Stimulated activated CD8-positive, alpha-beta memory T cell treated with anti-CD3 and anti-CD28 coated beads, Interleukin-2, amount 100 ng/mL, for 1 hour (primary cell): ENCODE measurements around the gene EXOSC5.
"Not testable (repeated sequence)": the region's sequence is repeated elsewhere in the genome, so short reads cannot be mapped to it uniquely, and the experiment has no call there.

Source experiments
- DNase-seq, 2 donors: peaks; one replicate each; pipeline ENCODE4 v3.0.0-alpha.2; 2020; ENCODE audit warnings: low read depth in 2 of 2

Gene EXOSC5

DNA sequence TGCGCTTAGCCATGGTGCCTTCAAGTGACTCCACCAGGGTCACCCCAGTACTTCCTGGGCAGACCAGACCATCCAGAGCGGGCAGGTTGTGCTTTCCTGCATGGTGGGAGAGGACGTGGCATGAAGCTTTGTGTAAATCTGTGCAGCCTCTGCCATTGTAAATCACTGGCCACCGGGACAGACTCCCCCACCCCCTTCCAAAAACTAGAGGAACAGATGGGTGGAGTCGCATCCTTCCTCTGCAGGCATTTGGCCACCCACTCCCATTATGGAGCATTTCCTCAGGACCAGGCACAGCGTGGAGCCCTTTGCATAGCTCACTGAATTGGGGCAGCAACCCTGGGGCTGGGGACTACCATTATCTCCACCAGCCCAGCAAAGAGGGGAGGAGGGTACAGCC lies 8.6 kb upstream of the EXOSC5 start:
- no peak for DNase-seq

- no peak for DNase-seq
These were observed 6.2 kb upstream of the EXOSC5 start for GRCh38 chr19:41403181-41403970.

- DNase-seq: no peak
These were observed 4.9 kb upstream of the EXOSC5 start for GRCh38 chr19:41402010-41402409.

DNA sequence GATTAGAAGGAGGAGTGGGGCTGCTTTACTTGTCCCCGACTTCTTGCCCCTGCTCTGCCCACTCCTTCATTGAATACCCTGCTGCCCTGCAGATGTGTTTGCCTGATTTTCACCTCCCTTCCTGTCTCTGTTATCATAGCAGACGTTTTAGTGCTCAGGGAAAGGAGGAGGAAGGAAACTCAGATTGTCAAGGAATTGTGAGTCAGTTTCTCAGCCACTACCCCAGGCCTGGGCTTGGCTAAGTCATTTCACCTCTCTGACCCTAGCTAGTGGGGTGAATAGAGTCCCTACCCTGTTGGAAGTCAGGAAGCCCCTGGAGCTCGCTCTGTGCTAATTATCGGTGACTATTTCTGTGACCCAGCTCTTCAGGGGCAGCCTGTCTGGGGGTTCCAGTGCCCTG lies 4.3 kb upstream of the EXOSC5 start:
- DNase-seq: no peak

- no peak for DNase-seq
These were observed 2.4 kb upstream of the EXOSC5 start for GRCh38 chr19:41399525-41399924.

DNA sequence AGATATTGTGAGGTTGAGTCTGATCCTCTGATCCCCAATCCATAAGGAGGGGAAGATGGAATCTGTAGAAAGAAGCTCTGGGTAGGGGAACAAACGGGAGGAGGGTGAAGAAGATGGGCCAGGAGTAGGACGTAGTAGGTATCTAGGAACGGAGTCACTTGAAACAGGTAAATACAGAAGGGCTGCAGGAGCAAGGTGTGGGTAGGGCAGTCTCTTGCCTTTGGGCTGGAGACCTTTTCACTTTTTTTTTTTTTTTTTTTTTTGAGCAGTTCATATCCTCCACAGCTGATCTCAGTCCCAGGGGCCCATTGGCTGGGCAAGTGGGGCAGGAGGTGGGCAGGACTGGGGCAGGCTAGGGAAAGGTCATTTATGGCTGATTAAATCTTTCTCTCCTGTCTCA lies 1.9 kb upstream of the EXOSC5 start:
- no peak for DNase-seq

- DNase-seq: no peak
These were observed 1.4 kb upstream of the EXOSC5 start for GRCh38 chr19:41398598-41398997.

GRCh38 chr19:41398050-41398418 lies 875 bp upstream of the EXOSC5 start:
- no peak for DNase-seq

- no peak for DNase-seq
These were observed 1.8 kb downstream of the EXOSC5 start for GRCh38 chr19:41395355-41395754.

DNA sequence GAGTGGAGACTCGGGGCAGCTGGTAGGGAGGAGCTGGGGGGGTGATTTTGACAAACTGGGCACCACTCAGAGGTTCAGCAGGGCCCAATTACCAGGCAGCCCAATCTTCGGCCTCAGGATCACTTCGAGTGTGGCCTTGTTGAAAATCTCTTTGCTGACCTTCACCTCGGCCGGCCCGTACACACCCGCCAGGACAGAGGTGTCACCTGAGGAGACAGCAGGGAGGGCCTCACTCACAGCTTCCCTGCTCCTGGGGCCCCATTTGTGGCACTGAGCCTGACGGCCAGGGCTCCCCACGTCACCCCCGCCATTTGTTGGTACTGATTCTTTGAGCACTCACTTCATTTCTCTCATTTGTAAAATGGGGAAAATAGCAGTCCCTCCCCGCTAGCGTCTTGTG lies 4.4 kb downstream of the EXOSC5 start:
- no peak for DNase-seq

- no peak for DNase-seq
These were observed 5.5 kb downstream of the EXOSC5 start for GRCh38 chr19:41391618-41392017.

- DNase-seq: no peak
These were observed 10.7 kb downstream of the EXOSC5 start for GRCh38 chr19:41386442-41386841.

DNA sequence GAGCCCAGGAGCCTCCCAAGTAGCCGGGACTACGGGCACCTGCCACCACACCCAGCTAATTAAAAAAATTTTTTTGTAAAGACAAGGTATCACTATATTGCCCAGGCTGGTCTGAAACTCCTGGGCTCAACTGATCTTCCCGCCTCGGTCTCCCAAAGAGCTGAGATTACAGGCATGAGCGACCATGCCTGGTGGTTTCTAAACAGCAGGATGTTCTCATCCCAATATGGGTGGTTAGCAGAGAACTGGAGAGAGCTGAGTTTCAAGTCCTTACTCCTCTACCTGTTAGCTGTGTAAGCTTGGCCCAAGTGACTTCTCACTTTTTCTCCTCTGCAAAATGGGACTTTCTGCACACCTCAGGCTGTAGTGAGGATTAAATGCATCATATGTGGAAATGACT lies 12.8 kb downstream of the EXOSC5 start:
- DNase-seq: no peak

DNA sequence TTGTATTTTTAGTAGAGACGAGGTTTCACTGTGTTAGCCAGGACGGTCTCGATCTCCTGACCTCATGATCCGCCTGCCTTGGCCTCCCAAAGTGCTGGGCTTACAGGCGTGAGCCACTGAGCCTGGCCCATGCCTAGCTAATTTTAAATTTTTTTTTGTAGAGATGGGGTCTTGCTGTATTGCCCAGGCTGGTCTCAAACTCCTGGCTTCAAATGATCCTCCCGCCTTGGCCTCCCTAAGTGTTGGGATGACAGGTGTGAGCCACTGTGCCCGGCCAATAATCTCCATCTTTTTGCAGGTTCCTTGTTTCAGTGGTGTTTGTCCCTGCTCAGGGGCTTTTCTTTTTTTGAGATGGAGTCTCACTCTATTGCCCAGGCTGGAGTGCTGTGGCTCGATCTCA lies 15.6 kb downstream of the EXOSC5 start:
- not testable (repeated sequence) for DNase-seq

- no peak for DNase-seq
These were observed 19.0 kb downstream of the EXOSC5 start for GRCh38 chr19:41377977-41378709.

DNA sequence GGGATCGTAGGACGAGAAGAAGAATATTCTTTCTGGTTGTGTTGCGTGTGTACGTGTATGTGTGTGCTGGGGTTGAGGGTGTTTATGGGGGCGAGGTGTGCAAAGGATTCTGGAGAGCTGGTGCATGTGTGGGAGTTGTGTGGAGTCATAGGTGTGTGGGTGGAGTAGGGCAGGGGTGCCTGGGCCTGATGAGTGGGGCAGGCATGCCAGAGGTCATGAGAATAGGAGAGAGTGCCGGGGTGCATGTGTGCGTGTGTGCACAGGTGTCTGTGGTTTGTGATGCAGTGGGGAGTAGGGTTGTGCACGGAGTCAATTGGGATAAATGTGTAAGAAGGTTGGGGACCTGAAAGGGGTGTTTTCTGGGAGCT lies 20.2 kb downstream of the EXOSC5 start:
- no peak for DNase-seq

DNA sequence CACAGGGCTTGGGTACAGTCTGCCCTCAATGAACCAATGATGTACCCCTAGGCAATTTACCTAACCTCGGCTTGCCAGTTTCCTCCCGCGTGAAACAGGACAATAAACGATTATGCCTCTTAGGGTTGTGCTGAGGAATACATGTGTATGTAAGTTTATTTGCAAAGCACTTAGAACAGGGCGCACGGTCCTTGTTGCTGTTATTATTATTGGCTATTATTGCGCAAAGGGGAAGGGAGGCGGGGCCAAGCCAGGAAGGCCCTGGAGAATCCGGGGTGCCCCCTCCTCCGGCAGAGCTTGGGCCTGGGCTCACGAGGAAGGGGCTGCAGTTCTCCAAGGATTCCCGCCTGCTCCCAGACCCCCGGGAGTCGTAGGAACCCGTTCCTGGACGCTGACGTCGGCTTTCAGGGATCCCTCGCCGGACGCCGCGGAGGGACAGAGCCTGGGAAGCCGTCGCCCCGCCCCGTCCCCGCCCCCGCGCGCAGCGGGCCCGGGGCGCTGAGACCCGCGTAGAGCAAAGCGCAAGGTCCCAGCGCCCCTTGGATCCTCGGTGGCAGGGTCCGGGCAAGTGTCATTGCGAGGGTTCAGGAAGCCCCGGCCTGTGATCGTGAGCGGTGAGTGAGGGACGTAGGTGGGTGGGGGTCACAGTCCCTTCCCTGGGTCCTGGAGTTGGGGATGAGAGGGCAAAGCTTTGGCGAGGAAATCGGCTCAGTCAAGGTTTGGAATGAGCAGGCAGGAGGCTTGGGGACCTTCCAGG lies 20.7 kb downstream of the EXOSC5 start, which contains the start of gene TMEM91:
TSS of gene TMEM91 (plus strand) at position 293 of the 757 bp plus-strand sequence. CDS start 1,777 bp downstream, outside the sequence.
- no peak for DNase-seq

DNA sequence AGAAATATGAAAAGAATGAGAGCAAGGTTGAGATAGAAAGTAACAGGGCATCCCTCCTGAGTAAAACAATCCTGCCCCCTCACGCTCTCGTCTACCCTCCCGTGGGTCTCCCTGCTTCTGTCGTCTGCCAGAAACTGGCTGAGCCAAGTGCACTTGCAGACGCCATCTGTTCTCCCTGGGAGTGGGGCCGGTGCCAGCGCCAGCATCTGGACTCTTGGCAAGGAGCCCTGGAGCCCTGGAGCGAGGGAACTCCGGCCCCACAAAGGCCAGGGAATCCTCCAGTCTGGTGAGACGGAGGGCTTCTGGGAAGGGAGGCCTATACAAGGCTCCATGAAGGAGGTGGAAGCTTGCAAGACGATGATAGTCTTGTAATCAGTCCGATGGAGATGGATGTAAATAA lies 23.2 kb downstream of the EXOSC5 start:
- DNase-seq: no peak

DNA sequence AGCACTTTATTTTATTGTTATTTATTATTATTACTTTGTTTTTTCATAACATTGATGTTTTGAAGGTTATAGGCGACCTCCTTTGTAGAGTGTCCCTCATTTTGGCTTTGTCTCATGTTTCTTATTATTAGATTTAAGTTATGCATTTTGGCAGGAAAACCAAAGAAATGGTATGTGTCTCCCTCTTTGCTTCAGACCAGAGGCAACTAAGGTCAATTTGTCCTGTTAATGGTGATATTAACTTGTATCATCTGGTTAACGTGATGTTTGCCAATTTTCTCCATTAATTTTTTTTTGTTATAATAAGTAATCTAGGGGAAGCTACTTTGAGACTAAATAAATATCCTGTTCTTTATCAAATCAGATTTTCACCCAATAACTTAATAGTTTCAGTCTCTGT lies 24.7 kb downstream of the EXOSC5 start:
- no peak for DNase-seq

DNA sequence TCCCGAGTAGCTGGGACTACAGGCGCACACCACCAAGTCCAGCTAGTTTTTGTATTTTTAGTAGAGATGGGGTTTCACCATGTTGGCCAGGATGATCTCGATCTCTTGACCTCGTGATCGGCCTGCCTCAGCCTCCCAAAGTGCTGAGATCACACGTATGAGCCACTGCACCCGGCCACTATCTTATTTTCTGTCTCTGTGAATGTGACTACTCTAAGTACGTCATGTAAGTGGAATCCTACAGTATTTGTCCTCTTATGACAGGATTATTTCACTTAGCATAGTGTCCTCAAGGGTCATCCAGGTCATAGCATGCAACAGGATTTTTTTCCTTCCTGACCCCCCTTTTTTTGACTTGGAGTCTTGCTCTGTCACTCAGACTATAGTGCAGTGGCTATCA lies 25.6 kb downstream of the EXOSC5 start:
- DNase-seq: no peak

GRCh38 chr19:41371119-41371518 lies 26.0 kb downstream of the EXOSC5 start:
- DNase-seq: not testable (repeated sequence)

DNA sequence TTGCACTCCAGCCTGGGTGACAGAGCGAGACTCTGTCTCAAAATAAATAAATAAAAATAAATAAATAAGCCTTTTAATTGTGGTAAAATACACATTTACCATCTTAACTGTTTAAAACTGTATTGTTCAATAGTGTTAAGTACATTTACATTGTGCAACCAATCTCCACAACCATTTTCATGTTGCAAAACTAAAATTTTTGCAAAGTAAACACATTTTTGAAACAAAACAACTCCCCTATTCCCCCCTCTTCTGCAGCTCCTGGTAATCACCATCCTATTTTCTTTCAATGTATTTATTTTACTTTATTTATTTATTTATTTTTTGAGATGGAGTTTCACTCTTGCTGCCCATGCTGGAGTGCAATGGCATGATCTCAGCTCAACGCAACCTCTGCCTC lies 27.4 kb downstream of the EXOSC5 start:
- no peak for DNase-seq

DNA sequence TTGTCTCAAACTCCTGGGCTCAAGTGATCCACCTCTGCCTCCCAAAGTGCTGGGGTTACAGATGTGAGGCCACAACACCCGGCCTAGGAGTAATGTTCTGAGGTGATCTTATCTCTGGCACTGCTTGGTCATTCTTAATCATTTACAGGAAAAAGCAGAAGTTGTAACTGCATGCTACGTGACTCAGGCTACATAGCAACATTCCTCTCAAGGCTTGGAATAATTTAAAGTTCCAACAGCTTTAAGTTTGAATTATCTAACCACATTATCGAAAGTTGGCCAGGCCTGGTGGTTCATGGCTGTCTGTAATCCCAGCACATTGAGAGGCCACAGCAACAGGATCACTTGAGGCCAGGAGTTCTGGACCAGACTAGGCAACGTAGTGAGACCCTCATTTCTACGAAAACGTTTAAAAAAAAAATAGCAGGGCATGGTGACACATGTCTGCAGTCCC lies 29.3 kb downstream of the EXOSC5 start:
- DNase-seq: no peak
